ENCODE results near the gene RMND5A.

The RMND5A gene

DNA sequence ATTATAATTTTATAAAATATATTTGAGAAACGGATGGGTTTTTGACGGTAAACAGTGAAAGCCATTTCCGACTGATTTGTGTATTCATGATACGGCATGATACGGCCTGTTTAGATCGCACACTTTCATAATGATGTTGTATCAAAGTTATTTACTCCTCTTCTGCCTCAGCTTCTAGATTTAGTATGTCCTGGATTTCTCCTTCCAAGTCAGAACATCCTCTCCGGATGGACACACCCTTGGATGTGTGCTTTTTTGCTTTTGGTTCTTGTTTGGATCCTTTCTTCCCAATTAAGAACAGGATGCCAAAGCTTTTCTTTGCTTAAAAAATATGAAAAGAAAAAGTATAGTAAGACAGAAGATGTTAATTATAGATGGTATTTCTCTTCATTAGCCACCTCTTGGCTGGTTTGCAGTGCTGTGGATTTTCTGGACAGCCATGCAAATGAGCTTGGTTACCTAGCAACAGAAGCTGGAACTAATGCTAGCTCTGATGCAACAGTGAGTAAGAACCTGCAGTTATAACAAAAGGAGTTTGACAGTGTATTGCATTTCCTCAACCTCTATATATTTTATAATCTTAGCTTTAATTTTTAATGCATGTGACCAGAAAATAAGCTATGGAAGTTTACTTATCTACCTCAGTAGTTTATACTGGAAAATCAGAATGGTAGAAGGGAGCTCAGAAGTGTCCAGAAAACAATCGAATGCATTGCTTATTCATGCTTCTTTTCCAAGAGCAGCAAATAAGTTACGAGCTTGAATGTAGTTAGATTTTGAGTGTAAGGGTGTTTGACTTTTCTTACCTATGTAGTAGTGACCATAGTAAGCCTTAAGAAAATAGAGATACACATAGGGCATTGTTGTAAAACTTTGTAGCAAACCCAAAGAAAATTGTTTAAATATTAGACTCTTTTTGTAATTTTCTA lies 27.9 kb downstream of the RMND5A start:
- Histone ChIP-seq H2BK12ac (ENCODE audit: low read length) (no peak overlapping the region), H3K27me3 (ENCODE audit: insufficient read depth, low read length) (no peaks in the 10 kb centered on the region), H4K8ac (ENCODE audit: low read depth, low read length) (no peak overlapping the region), H3K36me3 (ENCODE audit: control insufficient read depth in 1 of 2, insufficient read depth in 2 of 2, low read length in 2 of 2) (peaks cover 0 to 3% of the 10 kb centered on the region in 2 experiments), H4K91ac (ENCODE audit: low read depth, low read length) (no peak overlapping the region), H3K4me3 (ENCODE audit: low read depth, low read length) (no peak overlapping the region), H3K23ac (ENCODE audit: low read length) (no peak overlapping the region), H3K18ac (ENCODE audit: low read length) (no peak overlapping the region), H2AK5ac (ENCODE audit: low read length) (no peak overlapping the region), H2AFZ (ENCODE audit: insufficient read depth, low read length, poor library complexity) (no peak overlapping the region), H3K4me1 (ENCODE audit: control insufficient read depth in 1 of 2, insufficient read depth in 2 of 2, low read length in 2 of 2) (no peaks in the 10 kb centered on the region), H3K4ac (ENCODE audit: low read depth, low read length) (no peak overlapping the region), H2BK5ac (ENCODE audit: low read depth, low read length, poor library complexity) (no peak overlapping the region), H2BK120ac (ENCODE audit: insufficient read depth, low read length, poor library complexity) (no peak overlapping the region), H3K4me2 (ENCODE audit: low read length) (no peak overlapping the region), H3K27ac (ENCODE audit: low read depth, low read length) (no peak overlapping the region), H3K14ac (ENCODE audit: low read length) (no peak overlapping the region), H4K12ac (ENCODE audit: low read depth, low read length) (no peak overlapping the region), H3K9ac (ENCODE audit: low read length) (no peak overlapping the region), H3K9me3 (ENCODE audit: insufficient read depth, low read depth, low read length) (no peaks in the 10 kb centered on the region), H3K79me2 (ENCODE audit: control insufficient read depth, insufficient read depth, low read length, poor library complexity) (no peaks in the 10 kb centered on the region), H3K79me1 (ENCODE audit: low read length) (no peaks in the 10 kb centered on the region)
- peak in 1 of 2 donors; percentile 44 for DNase-seq
- no CpG with 5 or more reads among the region's 9 CpGs for WGBS (ENCODE audit: extremely low coverage, insufficient coverage, insufficient read length)

GRCh38 chr2:86750240-86750839 lies 30.2 kb downstream of the RMND5A start:
- no peaks in the 10 kb centered on the region for H3K27me3 ChIP-seq (ENCODE audit: insufficient read depth, low read length)
- WGBS (ENCODE audit: extremely low coverage, insufficient coverage, insufficient read length), result no CpG with 5 or more reads among the region's 3 CpGs

GRCh38 chr2:86751778-86752177 lies 31.7 kb downstream of the RMND5A start:
- no peak overlapping the region for H3K14ac ChIP-seq (ENCODE audit: low read length)
- H3K9ac ChIP-seq (ENCODE audit: low read length), result no peak overlapping the region
- no peak for DNase-seq
- no peak overlapping the region for H2AFZ ChIP-seq (ENCODE audit: insufficient read depth, low read length, poor library complexity)
- H3K4me3 ChIP-seq (ENCODE audit: low read depth, low read length), result no peak overlapping the region
- no CpG with 5 or more reads among the region's 1 CpG for WGBS (ENCODE audit: extremely low coverage, insufficient coverage, insufficient read length)
- no peaks in the 10 kb centered on the region for H3K9me3 ChIP-seq (ENCODE audit: insufficient read depth, low read depth, low read length)
- no peaks in the 10 kb centered on the region for H3K79me2 ChIP-seq (ENCODE audit: control insufficient read depth, insufficient read depth, low read length, poor library complexity)
- H3K4ac ChIP-seq (ENCODE audit: low read depth, low read length), result no peak overlapping the region
- no peak overlapping the region for H3K23ac ChIP-seq (ENCODE audit: low read length)
- H3K36me3 ChIP-seq (ENCODE audit: control insufficient read depth in 1 of 2, insufficient read depth in 2 of 2, low read length in 2 of 2), result peaks cover 3 to 5% of the 10 kb centered on the region in 2 experiments
- no peak overlapping the region for H3K18ac ChIP-seq (ENCODE audit: low read length)
- no peaks in the 10 kb centered on the region for H3K27me3 ChIP-seq (ENCODE audit: insufficient read depth, low read length)
- H3K4me1 ChIP-seq (ENCODE audit: control insufficient read depth in 1 of 2, insufficient read depth in 2 of 2, low read length in 2 of 2), result no peaks in the 10 kb centered on the region
- no peak overlapping the region for H2BK12ac ChIP-seq (ENCODE audit: low read length)
- H4K12ac ChIP-seq (ENCODE audit: low read depth, low read length), result no peak overlapping the region
- H4K8ac ChIP-seq (ENCODE audit: low read depth, low read length), result no peak overlapping the region
- H3K27ac ChIP-seq (ENCODE audit: low read depth, low read length), result no peak overlapping the region
- H2AK5ac ChIP-seq (ENCODE audit: low read length), result no peak overlapping the region
- no peaks in the 10 kb centered on the region for H3K79me1 ChIP-seq (ENCODE audit: low read length)
- H2BK120ac ChIP-seq (ENCODE audit: insufficient read depth, low read length, poor library complexity), result no peak overlapping the region
- no peak overlapping the region for H4K91ac ChIP-seq (ENCODE audit: low read depth, low read length)
- no peak overlapping the region for H2BK5ac ChIP-seq (ENCODE audit: low read depth, low read length, poor library complexity)
- H3K4me2 ChIP-seq (ENCODE audit: low read length), result no peak overlapping the region

More at GRCh38 chr2:86750240-86750839, 30.2 kb downstream of the RMND5A start:
- no peak overlapping the region for H3K9ac ChIP-seq (ENCODE audit: low read length)
- H3K23ac ChIP-seq (ENCODE audit: low read length), result no peak overlapping the region
- no peak for DNase-seq
- H3K4ac ChIP-seq (ENCODE audit: low read depth, low read length), result no peak overlapping the region
- H3K36me3 ChIP-seq (ENCODE audit: control insufficient read depth in 1 of 2, insufficient read depth in 2 of 2, low read length in 2 of 2), result peaks cover 3 to 5% of the 10 kb centered on the region in 2 experiments
- H2AK5ac ChIP-seq (ENCODE audit: low read length), result no peak overlapping the region
- H4K12ac ChIP-seq (ENCODE audit: low read depth, low read length), result no peak overlapping the region
- no peak overlapping the region for H2BK12ac ChIP-seq (ENCODE audit: low read length)
- no peak overlapping the region for H4K8ac ChIP-seq (ENCODE audit: low read depth, low read length)
- H3K27ac ChIP-seq (ENCODE audit: low read depth, low read length), result no peak overlapping the region
- no peaks in the 10 kb centered on the region for H3K79me1 ChIP-seq (ENCODE audit: low read length)
- H3K9me3 ChIP-seq (ENCODE audit: insufficient read depth, low read depth, low read length), result no peaks in the 10 kb centered on the region
- no peak overlapping the region for H3K4me3 ChIP-seq (ENCODE audit: low read depth, low read length)
- H3K14ac ChIP-seq (ENCODE audit: low read length), result no peak overlapping the region
- no peak overlapping the region for H3K4me2 ChIP-seq (ENCODE audit: low read length)
- H3K79me2 ChIP-seq (ENCODE audit: control insufficient read depth, insufficient read depth, low read length, poor library complexity), result no peaks in the 10 kb centered on the region
- H2AFZ ChIP-seq (ENCODE audit: insufficient read depth, low read length, poor library complexity), result no peak overlapping the region
- no peak overlapping the region for H2BK120ac ChIP-seq (ENCODE audit: insufficient read depth, low read length, poor library complexity)
- no peak overlapping the region for H4K91ac ChIP-seq (ENCODE audit: low read depth, low read length)
- H2BK5ac ChIP-seq (ENCODE audit: low read depth, low read length, poor library complexity), result no peak overlapping the region
- H3K4me1 ChIP-seq (ENCODE audit: control insufficient read depth in 1 of 2, insufficient read depth in 2 of 2, low read length in 2 of 2), result no peaks in the 10 kb centered on the region
- H3K18ac ChIP-seq (ENCODE audit: low read length), result no peak overlapping the region

GRCh38 chr2:86752934-86753333 lies 32.8 kb downstream of the RMND5A start:
- Histone ChIP-seq H2BK5ac (ENCODE audit: low read depth, low read length, poor library complexity) (no peak overlapping the region), H3K79me2 (ENCODE audit: control insufficient read depth, insufficient read depth, low read length, poor library complexity) (no peaks in the 10 kb centered on the region), H3K36me3 (ENCODE audit: control insufficient read depth in 1 of 2, insufficient read depth in 2 of 2, low read length in 2 of 2) (peaks cover 3 to 5% of the 10 kb centered on the region in 2 experiments), H2AK5ac (ENCODE audit: low read length) (no peak overlapping the region), H2BK12ac (ENCODE audit: low read length) (no peak overlapping the region), H3K9ac (ENCODE audit: low read length) (no peak overlapping the region), H3K18ac (ENCODE audit: low read length) (no peak overlapping the region), H4K12ac (ENCODE audit: low read depth, low read length) (no peak overlapping the region), H3K4me2 (ENCODE audit: low read length) (no peak overlapping the region), H3K4ac (ENCODE audit: low read depth, low read length) (no peak overlapping the region), H2BK120ac (ENCODE audit: insufficient read depth, low read length, poor library complexity) (no peak overlapping the region), H4K8ac (ENCODE audit: low read depth, low read length) (no peak overlapping the region), H3K14ac (ENCODE audit: low read length) (no peak overlapping the region), H3K4me3 (ENCODE audit: low read depth, low read length) (no peak overlapping the region), H3K79me1 (ENCODE audit: low read length) (no peaks in the 10 kb centered on the region), H2AFZ (ENCODE audit: insufficient read depth, low read length, poor library complexity) (no peak overlapping the region), H3K4me1 (ENCODE audit: control insufficient read depth in 1 of 2, insufficient read depth in 2 of 2, low read length in 2 of 2) (no peaks in the 10 kb centered on the region), H3K27ac (ENCODE audit: low read depth, low read length) (no peak overlapping the region), H3K23ac (ENCODE audit: low read length) (no peak overlapping the region), H3K9me3 (ENCODE audit: insufficient read depth, low read depth, low read length) (no peaks in the 10 kb centered on the region), H4K91ac (ENCODE audit: low read depth, low read length) (no peak overlapping the region), H3K27me3 (ENCODE audit: insufficient read depth, low read length) (no peaks in the 10 kb centered on the region)
- WGBS (ENCODE audit: extremely low coverage, insufficient coverage, insufficient read length), result no CpG with 5 or more reads among the region's 3 CpGs
- DNase-seq, result no peak
